OCI-M1 (cell line): ENCODE measurements around the gene FOXF1.

ENCODE experiments used
- DNase-seq: peaks from one replicate; lab custom pipeline; 2025; lab: John Stamatoyannopoulos, UW

Gene FOXF1

DNA sequence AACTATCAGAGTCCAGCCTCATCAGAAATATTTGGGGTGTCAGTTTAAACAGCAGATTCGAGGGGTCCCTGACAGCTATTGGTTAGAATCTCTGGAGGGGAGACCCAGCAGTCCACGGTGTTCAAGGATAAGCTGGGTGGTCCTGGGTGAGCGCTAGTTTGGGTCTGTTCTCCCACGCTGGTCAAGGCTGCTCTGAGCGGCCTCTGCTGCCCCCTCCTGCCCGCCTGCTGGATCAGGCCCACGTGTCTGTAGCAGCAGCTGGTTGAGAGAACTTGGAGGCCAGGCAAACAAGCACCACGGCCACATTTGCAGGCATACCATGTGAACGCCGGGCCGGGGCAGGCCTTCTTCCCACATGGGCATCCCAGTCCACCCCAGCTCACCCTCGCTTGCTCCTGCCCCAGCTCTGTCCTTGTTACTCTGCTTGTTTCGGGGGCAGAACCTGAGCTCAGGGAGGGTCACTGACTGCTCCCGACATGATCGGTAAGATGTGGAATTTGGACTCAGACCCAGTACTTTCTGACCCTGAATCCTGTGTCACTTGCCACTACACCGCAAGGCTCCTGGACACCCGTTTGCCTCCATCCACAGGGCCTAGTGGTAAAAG lies 7.4 kb downstream of the FOXF1 start:
- peak; percentile 49 for DNase-seq

DNA sequence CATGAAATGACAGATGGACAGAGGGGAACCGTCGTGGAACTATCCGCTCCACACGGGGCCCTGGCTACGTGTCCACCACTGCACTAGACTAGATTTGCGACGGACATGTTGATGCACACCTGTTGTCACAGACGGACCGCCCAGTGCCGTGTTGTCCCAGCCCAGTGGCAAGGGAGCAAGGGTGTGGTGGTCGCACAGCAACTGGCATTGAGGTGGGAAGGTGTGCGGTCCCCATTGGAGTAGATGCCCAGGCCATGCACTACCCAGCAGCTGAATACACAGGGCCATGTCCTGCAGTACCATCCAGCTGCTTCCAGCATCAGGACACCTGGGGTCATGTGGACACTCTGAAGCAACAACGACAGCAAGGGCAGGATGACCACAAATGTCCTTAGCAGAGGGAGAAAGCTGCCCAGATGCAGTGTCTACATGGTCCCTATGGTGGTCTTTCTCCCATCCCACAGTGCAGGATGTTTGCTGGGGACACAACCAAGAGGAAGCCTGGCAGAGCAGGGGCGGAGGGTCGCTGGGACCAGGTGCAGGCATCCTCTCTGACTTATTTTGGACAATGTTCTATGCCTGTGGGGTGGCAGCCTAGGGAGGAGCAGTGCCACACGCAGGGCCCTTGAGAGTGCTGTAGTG lies 8.8 kb downstream of the FOXF1 start:
- DNase-seq, result no peak

DNA sequence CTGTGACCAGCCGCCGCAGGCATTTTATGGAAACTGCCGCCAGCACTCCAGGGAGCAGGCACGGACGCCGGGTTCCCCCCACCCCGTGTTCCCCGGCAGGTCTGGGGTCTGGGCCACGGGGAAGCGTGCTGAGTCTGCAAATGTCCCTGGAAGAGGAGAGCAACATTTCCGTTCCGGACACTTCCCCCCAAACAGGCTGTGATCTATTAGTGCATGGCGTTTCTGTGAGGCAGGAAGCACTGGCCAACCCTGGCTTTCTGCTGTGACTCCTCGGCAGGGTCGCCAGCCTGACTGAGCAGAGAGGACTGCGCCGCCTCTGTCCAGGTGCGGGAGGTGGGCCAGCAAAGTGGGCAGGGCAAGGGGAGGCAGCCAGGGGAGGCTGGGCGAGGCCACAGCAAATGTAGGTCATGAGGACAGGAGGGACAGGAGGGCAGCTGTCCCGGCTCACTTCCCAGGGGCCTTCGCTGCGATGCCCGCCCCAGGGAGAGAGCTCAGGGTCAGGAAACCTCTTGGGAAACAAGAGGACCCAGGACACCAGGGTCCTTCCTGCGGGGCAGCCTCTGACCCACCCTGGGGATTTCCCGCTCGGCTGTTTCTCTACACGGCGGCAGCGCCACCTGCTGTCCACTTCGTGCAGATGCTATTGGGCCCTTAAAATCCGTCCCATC lies 9.5 kb downstream of the FOXF1 start:
- DNase-seq, result peak; percentile 69

DNA sequence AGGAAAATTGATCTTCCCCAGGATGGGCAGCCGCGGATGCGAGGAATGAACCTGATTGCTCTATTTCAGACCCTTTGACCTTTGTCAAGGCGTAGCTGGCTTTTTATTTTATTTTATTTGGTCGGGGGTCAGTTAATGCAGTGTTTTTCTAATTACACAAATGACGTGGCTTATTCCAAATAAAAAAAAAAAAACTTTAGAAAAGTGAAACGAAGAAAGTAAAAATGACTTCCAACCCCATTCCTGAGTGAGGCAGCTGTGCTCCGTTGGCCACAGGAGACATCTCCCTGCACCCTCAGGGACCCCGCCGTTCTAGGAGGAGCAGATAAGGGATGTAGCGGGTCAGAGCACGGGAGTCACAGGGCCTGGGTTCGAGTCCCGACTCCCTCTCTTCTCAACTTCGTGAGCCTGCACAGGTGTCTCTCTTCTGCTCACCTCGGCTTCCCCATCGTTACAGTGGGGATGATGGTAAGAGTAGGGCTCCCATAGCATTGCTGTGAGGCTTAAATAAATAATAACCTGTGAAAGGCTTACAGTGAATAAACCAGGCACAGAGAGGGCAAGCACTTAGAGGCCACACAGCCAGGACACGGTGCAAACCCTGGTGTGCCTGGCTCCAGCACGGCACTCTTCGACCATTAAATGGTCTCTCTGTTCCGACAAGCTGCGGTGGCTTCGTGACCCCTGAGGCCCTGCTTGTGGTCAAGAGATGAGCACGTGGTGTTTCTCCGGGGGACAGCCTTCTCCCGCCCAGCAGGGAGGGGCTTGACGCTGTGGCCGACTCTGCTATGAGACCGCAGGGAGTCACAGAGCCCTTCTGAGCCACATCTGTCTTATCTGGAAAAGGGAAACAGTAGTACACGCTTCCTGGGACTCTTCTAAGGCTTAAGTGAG lies 10.2 kb downstream of the FOXF1 start:
- peak; percentile 53 for DNase-seq

- DNase-seq, result no peak
Measured at GRCh38 chr16:86521236-86522197, 11.2 kb downstream of the FOXF1 start.

DNA sequence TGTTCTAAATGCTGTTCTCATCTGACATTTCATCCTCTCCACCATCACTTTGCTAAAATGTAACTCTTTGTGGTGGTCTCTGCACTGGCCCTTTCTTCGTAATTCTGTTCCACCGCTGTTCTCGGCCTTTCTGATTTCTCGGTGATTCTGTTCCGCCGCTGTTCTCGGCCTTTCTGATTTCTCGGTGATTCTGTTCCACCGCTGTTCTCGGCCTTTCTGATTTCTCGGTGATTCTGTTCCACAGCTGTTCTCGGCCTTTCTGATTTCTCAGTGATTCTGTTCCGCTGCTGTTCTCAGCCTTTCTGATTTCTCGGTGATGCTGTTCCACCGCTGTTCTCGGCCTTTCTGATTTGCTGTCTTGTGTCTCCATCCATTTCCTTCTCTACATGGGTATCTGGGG lies 12.3 kb downstream of the FOXF1 start:
- no peak for DNase-seq

DNA sequence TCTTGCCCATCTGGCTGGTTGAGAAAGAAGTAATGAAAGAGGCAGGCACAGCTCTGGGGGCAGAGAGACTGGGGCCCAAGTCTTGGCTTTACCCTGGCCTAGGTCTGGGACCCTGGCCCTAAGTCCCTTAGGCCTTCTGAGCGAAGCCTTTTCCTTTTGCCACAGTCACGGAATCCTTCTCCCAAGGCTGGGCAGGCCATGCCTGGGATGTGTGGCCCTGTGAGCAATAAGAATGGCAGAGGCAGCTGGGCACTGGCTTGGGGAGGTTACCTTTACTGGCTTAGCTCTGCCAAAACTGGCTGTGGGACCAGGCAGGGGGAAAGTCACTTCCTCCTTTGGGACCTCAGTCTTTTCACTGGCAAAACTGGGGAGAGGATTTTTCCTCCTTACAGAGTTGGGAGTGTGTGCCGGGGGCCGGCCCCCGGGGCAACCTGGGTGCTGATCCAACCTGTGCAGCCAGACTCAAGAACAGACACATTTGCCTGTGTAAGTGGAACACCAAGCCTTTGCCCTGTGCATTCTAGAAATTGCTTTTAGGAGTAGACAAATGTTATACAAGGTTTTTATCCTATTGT lies 12.9 kb downstream of the FOXF1 start:
- DNase-seq, result no peak

DNA sequence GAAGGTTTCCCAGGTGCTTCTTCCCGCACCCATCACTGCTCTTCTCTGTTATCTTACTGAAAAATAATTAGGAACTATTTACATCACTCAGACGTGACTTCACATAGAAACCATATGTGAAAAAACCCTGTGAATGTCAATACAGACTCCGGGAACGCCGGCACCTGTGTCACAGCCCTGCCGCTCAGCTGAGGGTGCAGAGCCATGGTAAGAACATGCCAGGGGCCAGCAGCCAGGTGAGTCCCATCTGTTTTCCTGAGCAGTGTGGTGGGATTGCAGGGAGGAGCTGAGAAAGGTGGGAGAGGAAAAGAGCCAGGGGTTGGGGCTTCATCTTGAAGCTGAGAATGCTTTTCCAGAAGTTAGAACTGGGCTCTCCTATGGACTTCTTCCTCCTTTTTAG lies 13.7 kb downstream of the FOXF1 start:
- DNase-seq, result no peak

DNA sequence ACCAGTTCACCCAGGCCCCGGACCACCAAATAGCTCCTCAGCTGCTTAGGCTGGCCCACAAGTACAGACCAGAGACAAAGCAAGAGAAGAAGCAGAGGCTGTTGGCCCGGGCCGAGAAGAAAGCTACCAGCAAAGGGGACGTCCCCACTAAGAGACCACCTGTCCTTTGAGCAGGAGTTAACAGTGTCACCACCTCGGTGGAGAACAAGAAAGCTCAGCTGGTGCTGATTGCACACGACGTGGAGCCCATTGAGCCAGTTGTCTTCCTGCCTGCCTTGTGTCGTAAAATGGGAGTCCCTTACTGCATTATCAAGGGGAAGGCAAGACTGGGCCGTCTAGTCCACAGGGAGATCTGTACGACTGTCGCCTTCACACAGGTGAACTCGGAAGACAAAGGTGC lies 15.4 kb downstream of the FOXF1 start:
- no peak for DNase-seq

GRCh38 chr16:86527366-86527765 lies 17.0 kb downstream of the FOXF1 start:
- DNase-seq, result no peak

- no peak for DNase-seq
Measured at GRCh38 chr16:86528061-86528929, 18.0 kb downstream of the FOXF1 start.

DNA sequence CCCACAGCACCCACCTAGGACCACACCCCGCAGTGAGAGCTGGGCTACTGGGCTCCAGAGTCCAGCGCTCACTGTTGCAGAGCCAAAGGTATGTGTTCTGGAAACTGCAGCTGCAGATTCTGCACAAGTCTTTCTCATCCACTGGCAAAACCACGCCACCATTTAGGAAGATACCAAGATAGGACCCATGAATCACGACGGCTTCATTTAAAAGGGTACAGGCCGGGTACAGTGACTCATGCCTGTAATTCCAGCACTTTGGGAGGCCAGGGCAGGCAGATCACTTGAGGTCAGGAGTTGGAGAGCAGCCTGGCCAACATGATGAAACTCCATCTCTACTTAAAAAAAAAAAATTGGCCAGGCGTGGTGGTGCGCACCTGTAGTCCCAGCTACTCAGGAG lies 18.8 kb downstream of the FOXF1 start:
- DNase-seq, result no peak

DNA sequence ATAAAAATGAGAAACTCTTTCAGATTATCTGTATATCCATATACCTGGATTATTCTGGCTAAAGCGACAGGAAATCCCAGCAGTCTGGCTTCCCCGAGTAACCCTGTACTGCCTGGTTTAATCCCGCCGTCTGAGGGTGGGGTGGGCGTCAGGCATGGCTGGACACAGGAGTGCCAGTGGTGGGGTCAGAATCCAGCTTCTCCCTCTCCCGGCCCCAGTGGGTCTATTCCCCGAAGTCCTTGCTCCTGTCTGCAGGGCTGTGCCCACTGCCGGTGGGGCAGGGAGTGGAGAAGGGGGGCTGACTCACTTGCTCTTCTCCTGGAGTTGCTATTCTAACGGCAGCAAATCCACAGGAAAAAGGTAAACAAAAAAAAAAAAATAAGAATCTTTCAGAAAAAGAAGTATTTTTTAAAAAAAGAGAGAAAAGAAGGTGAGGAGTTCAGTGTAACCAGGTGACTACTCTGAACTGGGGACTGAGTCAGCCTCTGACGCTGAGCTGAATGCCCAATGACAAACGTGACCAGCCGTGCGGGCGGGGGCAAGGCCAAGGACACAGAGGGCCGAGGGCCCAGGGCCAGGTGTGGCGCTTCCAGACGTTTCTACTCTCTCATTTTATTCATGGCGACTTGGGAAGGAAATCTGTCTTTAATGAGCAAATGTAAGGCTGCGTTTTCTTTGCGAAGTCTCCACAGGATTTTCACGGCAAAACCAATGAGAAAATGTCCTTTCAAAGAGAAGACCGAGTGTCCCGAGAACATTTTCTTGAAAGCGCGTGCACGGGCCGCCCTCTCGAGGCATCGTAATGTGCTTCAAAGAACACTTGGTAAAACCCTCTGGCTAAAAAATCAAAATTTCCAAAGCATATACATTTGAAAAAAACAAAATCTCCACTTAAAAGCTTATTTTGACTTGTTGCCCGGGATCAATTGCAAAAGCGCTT lies 20.2 kb downstream of the FOXF1 start:
- no peak for DNase-seq

DNA sequence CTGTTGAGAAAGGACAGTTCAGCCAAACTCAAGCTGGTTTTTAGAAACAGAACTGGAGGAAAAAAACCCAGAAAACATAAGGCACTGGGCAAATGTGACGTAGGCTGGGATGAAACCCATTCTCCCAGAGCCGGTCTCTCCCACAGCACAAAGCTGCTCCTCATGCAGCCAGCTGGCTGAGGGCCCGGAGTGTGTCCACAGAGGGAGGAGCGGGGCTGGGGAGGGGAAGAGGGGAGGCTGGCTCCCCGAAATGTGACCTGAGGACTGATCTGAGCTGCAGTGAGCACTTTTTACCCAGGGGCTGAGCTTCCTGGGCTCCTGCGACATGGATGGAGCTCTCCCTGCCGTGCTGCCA lies 20.8 kb downstream of the FOXF1 start:
- DNase-seq, result no peak

- DNase-seq, result no peak
Measured at GRCh38 chr16:86531641-86532525, 21.6 kb downstream of the FOXF1 start.

- no peak for DNase-seq
Measured at GRCh38 chr16:86532526-86532815, 22.1 kb downstream of the FOXF1 start.

GRCh38 chr16:86533076-86533475 lies 22.7 kb downstream of the FOXF1 start:
- DNase-seq, result no peak

DNA sequence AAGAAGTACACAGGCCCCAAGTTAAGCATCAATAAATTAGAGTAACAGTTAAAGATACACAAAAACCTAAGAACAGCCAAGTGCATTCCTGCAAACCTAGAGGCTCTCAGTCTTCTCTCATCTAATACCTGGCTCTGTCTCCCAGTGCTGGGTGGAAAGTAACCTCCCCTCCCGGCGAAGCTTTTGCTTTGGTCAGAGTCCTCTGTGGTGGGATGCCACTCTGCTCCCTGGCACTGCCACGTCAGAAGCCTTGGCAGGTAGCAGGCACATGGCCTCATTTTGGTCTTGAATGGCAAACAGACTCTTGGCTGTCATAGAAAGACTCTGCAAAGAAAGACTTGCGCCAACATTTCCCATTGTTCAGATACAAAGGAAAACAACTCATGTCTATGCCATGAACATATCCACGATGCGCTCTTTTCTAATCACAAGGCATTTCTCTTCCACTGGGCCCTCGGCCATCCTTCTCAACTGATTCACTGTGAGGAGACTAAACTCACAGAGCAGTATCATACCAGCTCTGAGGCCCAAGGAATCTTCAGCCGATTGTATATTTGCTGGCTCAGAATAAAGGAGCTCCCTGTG lies 23.5 kb downstream of the FOXF1 start:
- no peak for DNase-seq
